Measurements from ENCODE around the gene TAF6.

TAF6 gene

DNA sequence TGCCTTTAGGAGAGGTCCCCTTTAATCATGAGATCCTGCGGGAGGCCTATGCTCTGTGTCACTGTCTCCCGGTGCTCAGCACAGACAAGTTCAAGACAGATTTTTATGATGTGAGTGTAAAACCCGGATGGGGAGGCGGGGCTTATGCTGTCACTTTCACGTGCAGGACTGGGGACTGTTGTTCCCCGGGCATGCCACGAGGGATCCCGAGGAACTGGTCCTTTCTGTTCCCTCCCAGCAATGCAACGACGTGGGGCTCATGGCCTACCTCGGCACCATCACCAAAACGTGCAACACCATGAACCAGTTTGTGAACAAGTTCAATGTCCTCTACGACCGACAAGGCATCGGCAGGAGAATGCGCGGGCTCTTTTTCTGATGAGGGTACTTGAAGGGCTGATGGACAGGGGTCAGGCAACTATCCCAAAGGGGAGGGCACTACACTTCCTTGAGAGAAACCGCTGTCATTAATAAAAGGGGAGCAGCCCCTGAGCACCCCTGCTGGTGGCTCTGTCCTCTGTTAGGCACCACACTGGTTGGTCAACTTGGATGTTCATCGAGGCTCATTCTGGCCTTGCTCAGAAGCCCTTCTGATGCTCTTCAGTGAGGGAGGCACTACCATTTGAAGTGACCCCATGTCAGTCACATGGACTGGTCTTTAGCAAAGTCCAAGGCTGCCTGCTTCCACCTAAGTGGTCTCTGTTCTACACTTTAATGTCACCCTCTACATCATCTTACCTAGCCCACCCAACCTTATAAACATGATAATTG lies 27.6 kb downstream of the TAF6 start:
- DNase-seq: no peak

DNA sequence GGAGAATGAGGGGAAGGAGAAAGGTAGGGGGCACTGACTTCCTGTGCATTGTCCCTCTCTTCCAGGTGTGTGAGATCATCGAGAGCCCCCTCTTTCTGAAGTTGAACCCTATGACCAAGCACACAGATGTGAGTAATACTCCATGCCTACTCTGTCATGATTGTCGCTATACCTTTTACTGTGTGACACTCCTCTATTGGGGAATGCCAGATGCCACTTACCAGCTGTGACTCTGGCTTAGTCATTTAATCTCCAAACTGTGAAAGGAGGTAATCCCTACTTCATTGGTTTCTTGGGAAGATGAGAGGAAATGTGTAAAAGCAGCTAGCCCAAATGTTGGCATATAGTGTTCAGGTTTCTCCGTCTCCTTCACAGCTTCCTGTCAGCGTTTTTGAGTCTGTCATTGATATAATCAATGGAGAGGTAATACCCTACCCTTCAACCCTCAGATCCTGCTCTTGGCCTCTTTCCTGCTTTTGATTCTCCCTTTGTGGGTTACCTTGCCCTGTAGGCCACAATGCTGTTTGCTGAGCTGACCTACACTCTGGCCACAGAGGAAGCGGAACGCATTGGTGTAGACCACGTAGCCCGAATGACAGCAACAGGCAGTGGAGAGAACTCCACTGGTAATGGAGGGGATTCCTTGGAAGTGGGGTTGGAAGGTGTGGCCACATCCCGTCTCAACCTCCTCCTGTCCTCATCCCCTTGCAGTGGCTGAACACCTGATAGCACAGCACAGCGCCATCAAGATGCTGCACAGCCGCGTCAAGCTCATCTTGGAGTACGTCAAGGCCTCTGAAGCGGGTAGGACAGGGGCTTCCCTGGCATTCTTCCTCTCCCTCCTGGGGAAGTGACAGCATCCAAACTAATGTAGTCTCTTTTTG lies 28.4 kb downstream of the TAF6 start:
- DNase-seq: no peak

DNA sequence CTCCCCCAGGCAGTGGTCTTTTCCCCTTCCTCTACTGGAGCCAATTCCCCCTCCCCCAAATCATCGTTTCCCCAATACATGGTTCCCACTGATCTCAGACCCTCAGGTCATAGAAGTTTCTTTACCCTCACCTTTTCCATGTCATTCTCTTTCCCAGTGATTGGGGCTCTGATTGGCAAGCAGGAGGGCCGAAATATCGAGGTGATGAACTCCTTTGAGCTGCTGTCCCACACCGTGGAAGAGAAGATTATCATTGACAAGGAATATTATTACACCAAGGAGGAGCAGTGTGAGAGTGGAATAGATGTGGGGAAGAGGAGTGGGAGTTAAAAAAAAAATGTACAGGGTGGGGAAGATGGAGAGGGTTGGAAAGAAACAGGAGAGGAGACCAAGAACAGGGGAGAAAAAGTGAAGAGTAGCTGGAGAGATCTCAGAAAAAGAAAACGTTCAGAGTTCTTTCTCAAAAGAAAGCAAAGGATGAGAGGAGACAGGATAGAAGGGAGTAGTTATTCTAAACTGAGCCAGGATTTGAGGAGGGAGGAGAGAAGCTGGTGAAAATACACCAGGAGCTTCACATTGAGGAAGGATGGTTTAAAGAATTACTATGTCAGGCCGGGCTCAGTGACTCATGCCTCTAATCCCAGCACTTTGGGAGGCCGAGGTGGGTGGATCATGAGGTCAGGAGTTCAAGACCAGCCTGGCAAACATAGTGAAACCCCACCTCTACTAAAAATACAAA lies 29.5 kb downstream of the TAF6 start:
- no peak for DNase-seq

DNA sequence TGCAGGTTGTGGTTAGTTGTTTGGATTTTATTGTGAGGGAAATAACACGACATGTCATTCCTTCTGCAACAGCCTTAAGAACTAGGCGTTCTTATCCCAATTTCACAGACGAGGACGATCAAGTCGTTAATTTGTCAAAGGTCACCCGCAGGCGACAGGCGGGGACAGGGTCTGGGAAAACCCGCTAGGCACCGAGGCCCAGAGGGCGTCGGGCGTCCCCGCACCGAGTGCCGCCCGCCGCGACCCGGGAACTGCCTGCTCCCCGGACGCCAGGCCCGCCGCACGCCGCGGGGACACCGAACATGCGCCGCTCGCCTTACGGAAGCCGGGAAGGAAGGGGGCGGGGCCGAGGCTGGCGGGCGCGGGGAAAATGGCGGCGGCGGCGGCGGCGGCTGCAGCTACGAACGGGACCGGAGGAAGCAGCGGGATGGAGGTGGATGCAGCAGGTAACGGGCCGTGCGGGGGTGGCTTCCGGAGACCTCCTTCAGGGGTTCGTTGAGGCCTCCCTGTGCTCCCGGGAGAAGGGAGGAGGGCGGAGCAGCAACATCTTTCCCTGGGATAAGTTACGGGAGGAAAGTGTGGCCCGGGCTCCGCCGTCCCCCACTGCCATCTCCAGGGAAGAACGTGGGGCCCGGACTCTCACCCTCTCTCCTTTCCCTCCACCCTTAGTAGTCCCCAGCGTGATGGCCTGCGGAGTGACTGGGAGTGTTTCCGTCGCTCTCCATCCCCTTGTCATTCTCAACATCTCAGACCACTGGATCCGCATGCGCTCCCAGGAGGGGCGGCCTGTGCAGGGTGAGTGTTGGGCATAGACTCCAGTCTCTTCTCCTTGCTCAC lies 30.3 kb downstream of the TAF6 start, which contains the start of gene COPS6:
TSS of gene COPS6 (plus strand) at position 349 of the 837 bp plus-strand sequence. CDS start at position 371, 22 bp downstream.
- peak; percentile 10 for DNase-seq

DNA sequence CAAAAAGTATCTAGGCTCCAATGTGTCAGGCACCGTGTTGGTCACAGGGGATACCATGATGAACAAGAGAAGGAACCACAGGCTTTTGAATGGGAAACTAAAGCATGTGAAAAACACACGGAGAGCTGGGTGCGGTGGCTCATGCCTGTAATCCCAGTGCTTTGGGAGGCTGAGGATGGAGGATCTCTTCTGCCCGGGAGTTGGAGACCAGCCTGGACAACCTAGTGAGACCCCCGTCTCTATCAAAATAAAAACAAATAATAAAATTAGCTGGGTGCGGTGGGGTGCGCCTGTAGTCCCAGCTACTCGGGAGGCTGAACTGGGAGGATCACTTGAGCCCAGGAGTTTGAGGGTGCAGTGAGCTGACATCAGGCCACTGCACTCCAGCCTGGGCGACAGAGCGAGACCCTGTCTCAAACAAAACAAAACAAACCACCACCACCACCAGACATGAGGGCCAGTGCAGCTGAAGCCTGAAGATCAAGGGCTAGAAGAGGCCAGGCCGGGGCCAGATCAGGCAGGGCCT lies 31.0 kb downstream of the TAF6 start:
- DNase-seq: no peak

DNA sequence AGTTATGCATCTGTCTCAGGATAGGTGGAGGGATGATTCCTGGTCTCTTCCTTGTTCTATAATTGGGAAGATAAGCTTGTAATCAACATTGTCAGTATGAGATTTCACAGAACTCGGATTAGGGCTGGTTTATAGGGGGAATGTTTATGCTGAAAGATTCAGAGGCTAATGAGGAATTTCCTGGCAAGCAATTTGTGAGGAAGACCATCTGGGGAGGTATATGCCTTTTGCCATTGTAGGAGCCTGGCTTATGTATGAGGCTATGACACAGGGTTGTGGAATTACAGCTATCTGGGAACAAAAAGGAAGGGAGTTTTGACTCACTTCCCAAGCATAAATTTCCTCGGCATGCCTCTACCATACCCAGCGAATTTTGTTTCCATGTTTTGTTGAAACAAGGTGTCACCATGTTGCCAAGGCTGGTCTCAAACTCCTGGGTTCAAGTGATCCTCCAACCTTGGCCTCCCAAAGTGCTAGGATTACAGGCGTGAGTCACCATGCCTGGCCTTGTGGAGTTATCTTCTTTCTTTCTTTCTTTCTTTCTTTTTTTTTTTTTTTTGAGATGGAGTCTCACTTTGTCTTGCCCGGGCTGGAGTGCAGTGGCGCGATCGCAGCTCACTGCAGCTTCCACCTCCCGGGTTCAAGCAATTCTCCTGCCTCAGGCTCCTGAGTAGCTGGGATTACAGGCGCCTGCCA lies 32.0 kb downstream of the TAF6 start:
- no peak for DNase-seq

DNA sequence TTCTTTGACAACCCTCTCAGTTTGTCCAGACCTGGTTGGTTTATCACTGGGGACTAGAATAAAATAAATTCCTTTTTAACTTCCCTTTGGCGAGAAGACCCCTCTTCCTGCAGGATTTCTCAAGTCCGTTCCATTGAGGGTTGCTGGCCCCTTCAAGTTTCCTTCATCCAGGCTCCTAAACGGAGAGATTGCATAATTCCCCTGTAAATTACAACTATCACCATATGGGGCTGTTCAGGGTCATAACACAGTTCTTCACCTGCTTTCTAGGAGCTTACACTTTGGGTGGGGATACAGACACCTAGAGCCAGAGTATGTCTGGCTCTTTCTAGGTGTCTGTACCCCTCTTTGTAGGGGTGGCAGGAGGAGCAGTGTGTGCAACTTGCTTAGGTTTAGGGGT lies 33.6 kb downstream of the TAF6 start:
- no peak for DNase-seq

DNA sequence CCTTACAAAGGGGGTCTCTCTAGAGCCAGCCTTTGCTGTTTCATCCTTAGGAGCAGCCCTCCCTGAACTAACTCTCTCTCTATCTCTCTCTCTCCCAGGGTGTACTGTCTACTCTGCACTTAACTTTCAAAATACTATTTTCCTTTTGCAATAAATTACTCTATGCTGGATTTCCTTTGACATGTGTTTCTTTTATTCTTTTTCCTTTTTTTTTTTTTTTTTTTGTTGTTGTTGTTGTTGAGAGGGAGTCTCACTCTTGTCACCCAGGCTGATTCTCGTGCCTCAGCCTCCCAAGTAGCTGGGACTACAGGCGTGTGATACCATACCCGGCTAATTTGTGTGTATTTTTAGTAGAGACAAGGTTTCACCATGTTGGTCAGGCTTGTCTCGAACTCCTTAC lies 36.2 kb downstream of the TAF6 start:
- DNase-seq: no peak

DNA sequence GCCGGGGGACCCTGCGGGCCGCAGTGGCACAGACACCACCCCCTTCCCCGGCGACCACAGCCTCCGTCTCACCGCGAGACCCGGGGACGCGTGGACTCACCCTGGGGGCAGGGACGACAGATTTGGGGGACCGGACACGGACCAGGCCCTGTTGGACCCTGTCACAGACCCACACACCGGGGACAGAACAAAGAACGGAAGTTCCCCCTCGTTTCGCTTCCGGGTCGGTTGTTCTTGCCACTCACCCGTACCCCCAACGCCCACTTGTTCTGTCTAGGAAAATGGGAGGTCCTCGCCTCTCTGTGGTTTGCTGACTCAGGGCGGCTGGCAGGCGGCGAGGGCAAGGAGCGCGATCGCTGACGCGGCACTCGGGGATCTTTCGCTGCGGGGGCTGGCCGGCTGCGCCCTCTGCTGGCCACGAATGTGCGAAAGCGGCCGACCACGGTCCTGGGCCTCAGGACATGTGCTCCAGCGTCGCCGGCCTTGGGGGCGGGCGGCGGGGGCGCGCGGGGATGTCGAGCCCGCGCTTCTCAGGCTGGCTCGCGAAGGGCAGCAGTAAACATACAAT lies 37.5 kb downstream of the TAF6 start, which contains the start of gene ZNF3:
TSS of gene ZNF3 (minus strand) at position 189 of the 568 bp plus-strand sequence. CDS start 4,366 bp downstream, outside the sequence.
- DNase-seq: peak; percentile 55

DNA sequence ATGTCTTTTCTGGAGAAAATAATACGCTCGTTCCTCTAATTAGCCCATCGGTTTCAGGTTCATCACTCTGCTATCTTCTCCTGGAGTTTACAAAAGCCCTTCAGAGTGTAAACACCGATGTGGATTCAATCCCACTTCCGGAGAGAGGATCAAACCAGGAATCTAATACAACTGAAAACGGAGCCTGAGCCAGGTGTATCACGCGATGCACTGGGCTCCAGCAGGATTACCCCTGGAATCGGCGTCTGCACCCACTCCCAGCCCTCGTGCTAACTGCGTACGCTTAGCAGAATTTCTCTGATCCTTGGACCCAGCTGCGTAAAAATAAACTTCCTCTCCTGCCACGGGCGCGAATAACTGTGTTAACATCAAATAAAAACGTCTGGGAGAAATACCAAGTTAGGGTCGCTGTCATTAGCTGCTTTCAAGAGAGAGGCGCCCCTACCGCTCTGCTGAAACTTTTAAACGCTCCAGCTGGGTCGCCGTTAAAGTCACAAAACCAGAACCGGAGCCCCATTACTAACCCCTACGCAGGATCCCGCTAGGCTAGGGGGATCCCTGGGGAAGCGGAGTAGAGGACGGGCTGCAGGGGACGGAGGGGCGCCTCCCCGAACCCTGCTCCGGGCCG lies 38.1 kb downstream of the TAF6 start:
- no peak for DNase-seq

DNA sequence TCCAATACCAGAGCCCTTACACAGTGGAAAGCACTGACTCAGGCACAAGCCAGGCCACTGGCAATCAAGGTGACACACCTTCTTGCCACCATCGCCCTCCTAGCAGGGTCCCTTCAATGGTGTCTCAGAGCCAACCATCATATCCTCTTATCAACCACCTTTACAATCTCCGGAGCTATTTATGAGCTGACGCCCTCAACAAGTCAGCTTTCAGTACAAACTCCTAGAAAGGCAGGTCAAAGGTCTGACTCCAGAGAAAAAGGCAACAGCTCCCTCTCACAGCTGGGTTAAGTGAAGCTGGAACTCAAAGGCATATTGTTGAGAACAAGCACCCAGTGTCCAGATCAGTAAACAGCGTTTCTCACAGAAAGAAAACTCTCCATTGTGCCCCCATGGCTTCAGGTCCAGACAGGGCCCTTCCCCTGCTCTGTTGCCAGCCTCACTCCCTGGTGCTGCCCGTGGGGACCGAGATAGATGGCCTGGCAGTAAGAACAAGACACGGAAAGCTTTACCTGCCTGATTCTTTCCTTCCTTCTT lies 40.1 kb downstream of the TAF6 start:
- no peak for DNase-seq

DNA sequence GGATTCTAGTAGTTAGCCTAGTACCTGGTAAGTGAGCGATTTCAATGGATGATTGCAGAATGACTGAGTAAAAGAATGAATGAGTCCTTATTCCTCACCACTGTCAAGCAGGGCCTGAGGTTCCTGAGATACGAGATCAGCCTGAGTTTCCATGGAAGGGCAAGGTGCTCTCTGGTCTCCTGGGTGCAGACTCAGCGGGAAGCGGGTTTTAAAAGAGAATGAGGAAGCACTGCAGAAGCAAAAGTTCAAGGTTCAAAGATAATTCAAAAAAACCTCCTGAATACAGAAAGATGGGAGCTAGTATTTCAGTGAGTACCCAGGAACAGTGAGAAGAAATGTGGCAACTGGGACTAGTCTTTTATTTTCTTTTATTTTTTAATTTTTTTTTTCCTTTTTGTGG lies 42.0 kb downstream of the TAF6 start:
- DNase-seq: no peak

DNA sequence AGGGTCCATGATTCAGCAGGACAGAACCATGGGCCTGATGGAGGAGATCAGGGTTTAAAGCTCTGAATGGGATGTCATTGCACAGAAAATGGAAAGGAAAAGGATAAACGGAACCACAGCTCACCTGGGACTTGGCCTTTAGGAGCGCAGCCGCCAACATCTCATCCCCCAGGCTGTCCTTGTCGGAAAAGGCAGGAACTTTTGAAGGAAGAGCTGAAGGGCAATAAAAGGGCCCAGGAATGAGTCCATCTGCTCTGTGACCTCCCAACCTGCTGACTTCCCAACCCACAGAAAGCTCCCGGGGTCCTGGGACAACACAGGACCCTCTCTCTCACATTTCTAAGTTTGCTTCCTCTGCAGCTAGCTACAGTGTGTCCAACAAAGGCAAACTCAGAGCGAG lies 43.7 kb downstream of the TAF6 start:
- DNase-seq: no peak

DNA sequence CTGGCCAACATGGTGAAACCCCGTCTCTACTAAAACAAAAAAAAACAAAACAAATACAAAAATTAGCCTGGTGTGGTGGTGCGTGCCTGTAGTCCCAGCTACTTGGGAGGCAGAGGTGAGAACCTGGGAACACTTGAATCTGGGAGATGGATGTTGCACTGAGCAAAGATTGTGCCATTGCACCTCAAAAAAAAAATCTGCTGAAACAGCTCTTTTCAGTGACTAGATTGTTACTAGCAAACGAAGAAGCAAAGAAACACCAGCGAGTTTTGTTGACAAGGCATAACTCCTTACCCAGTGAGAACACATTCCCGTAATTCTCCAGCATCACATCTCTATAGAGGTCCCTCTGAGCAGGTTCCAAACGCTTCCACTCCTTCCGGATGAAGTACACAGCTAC lies 44.3 kb downstream of the TAF6 start:
- no peak for DNase-seq

DNA sequence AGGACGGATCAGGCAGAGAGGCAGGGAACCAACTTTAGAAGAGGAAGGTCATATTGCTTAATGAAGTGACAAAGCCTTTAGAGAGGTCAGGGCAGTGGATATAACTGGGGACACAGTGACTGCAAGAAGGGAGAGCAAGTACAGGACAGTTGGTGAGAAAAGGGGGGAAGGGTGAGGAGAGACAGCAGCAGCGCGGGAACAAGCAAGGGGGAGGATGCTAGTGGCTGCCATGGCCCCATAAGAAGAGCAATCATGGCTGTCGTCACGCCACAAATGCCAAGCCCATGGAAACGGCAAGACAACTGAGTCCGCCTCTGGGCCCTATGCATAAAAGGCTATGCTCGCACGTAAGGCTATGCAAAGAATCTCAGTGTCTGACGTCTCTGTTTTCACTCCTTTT lies 46.7 kb downstream of the TAF6 start:
- no peak for DNase-seq

DNA sequence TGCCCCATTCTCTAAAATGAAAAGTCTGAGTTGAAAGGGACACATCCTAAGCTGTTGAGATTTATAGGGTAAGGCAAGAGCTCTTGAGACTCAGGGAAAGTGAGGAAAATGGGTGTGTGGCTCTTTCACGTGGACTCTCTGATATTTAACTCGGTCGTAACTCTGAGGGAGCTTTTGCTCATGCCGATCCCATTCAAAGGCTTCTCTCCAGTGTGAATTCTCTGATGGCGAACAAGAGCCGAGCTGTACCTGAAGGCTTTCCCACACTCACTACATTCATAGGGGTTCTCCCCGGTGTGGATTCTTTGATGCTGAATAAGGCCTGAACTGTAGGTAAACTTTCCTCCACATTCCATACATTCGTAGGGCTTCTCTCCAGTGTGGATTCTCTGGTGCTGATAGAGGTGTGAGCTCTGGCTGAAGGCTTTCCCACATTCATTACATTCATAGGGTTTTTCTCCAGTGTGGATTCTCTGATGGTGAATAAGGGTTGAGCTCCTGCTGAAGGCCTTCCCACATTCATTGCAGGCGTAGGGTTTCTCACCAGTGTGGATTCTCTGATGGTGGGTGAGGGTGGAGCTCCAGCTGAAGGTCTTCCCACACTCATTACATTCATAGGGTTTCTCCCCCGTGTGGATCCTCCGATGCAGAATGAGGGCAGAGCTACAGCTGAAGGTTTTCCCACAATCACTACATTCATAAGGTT lies 48.0 kb downstream of the TAF6 start:
- DNase-seq: no peak

DNA sequence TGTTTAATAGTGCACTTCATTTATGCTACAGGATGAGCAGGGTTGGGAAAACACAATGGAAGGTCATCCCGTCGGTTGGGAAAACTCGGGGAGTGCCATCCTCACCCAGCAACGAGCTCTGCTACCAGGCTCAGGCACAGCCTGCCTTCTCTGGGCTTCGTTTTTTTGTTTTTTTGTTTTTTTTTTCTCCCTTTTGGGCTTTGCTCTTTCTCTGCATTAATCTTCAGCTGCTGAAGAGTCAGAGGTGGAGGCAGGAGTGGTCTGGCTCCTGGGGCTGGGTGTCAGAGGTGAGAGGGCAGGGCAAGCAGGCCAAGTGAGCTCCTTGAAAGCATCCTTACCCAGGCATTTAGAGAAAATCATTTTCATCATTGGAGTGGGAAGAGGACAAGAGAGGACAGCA lies 49.2 kb downstream of the TAF6 start:
- no peak for DNase-seq

DNA sequence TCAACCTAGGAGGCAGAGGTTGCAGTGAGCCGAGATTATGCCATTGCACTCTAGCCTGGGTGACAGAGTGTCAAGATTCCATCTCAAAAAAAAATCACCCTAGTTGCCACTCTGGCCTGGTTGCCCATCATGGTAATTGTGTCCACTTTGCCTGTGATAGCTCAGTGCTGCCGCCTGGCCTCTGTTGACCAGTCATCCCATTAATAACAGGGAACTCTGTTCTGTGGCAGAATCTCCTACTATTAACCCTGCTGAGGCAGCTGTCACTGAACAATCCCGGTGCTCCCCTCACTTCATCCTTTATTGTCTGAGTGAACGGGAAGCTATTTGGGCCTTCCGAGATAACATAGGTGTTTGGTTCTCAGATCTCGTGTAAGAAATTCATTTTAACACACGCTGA lies 52.2 kb downstream of the TAF6 start:
- no peak for DNase-seq

DNA sequence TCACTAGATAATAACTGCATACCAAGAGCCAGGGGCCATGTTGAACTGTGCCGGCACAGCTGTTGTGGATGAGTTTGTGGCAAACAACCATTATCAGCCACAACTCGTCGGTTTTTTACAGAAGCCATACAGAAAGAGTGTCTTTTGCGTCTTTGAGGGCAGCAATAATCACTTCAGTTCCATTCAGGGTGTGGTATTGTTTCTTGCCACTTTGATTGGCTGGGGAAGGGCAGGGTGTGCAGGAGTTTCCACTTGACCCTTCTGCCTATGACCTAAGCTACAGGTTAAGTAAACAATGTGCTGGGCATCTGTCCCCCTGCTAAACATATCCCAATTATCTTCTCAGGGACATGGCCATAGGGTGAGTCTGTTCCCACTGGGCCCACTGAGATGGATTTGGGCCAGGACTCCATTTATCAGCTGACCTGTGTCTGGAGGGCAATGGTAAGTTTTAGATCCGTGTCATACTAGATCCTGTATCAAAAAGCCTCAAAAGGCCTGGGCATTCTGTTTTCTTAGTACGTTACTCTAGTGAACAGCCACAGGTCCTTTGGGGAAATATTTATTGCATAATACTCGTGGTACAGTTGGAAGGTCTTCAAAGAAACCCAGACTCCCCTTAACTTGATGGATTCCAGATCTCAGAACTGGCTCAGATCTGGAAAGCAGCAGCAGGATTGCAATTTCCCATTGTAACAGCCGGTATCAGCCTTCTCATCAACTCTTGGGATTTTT lies 53.5 kb downstream of the TAF6 start:
- DNase-seq: no peak

All from KG1 (cell line).